HG03571 (cell line): Measurements from ENCODE around the gene RELL2.

ENCODE experiments used
- ATAC-seq: cut with Tn5 transposase; IDR thresholded peaks from one replicate; pipeline ENCODE4 v1.9.1; 2021; ENCODE audit not compliant: unreplicated experiment

The RELL2 gene

GRCh38 chr5:141675672-141676071 is 38.9 kb downstream of the RELL2 start:
- no peak for ATAC-seq

GRCh38 chr5:141677415-141677814 is 40.6 kb downstream of the RELL2 start:
- no peak for ATAC-seq

GRCh38 chr5:141680178-141680577 is 43.4 kb downstream of the RELL2 start:
- ATAC-seq, result no peak

GRCh38 chr5:141680751-141681201 is 44.0 kb downstream of the RELL2 start:
- no peak for ATAC-seq

GRCh38 chr5:141681295-141681694 is 44.5 kb downstream of the RELL2 start:
- no peak for ATAC-seq

- ATAC-seq, result no peak
Observed at GRCh38 chr5:141681695-141682641, 45.2 kb downstream of the RELL2 start, which contains the start of gene ARAP3. Gene ARAP3 (minus strand): TSS chr5:141682230. CDS start chr5:141680486, 1,744 bp downstream.

- ATAC-seq, result no peak
Observed at GRCh38 chr5:141683596-141684141, 46.9 kb downstream of the RELL2 start.

GRCh38 chr5:141685591-141685990 is 48.8 kb downstream of the RELL2 start:
- no peak for ATAC-seq

- no peak for ATAC-seq
Observed at GRCh38 chr5:141686648-141687416, 50.0 kb downstream of the RELL2 start.
